Measurements from ENCODE around the gene TRIM2.
A peak's percentile ranks its signal among the peaks of the same experiment; 100 is the strongest.
"Not testable (repeated sequence)": the region's sequence is repeated elsewhere in the genome, so short reads cannot be mapped to it uniquely, and the experiment has no call there.

Gene TRIM2

DNA sequence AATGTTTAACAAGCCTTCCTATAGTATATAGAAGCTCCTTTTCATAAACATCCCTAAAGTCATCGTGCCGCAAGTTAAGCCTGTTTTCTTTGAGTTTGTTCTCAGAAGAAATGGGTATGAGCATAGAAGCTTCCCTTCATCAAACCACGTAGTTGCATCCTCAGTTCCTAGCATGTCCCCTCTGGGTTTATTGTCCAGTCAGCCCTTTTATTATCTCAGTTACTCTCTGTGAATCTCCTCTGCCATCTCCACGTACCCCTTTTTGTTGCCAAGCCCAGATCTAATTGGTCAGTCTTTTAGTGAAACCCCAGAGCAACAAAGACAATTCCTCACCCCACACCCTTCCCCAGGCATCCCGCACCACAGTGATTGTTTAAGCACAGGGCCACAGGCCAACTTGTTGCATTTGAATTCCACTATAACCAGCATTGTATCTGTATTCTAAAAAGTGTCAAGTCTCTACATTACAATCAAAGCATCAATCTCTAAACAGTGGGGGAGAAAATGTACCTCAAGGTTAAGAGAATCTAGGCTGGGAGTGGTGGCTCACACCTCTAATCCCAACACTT is 12.4 kb upstream of the TRIM2 start:
- DNase-seq = peak; percentile 4

GRCh38 chr4:153197301-153197700 is 6.9 kb upstream of the TRIM2 start:
- peak; percentile 4 for DNase-seq

GRCh38 chr4:153198719-153199118 is 5.5 kb upstream of the TRIM2 start:
- peak; percentile 12 for DNase-seq

GRCh38 chr4:153203746-153204145 is 497 bp upstream of the TRIM2 start:
- DNase-seq = not testable (repeated sequence)

- DNase-seq = peak; percentile 89
Observed at GRCh38 chr4:153204728-153205648, 745 bp downstream of the TRIM2 start.

DNA sequence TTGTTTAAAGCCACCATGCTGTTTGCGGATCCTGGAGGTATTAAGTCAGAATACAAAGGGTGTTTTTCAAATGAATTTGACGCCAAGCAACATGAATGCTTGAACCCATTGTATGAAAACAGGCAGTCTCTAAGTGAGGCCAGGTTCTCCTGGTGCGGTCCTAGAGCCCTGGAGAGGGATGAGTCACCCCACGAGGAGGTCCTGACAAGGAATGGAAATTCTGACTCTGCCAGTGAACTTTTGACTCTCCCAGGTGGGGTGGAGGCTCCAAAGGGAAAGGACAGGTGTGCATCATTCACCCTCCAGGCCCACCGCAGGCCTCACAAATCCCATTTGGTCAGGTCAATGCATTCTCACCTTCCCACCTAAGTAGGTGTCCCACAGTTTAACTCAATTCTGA is 1.5 kb downstream of the TRIM2 start:
- DNase-seq = peak; percentile 92

- DNase-seq = peak; percentile 28
Observed at GRCh38 chr4:153206534-153206933, 2.3 kb downstream of the TRIM2 start.

DNA sequence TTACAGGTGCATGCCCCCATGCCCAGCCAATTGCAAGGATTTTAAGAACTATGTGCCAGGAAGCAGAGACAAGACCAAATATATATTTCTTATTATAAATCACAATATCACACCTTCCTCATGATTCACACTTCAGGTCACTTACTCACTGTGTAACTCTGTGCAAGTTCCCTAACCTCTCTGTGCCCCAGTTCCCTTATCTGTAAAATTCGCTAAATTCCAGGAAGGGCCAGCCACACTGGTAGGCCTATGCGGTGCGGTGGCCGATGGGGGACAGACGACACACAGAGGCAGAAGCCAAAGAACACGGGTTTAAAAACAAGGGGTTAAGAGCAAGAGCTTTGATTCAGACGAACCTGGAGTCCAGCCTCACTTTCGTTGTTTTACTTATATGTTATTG is 2.8 kb downstream of the TRIM2 start:
- peak; percentile 45 for DNase-seq

DNA sequence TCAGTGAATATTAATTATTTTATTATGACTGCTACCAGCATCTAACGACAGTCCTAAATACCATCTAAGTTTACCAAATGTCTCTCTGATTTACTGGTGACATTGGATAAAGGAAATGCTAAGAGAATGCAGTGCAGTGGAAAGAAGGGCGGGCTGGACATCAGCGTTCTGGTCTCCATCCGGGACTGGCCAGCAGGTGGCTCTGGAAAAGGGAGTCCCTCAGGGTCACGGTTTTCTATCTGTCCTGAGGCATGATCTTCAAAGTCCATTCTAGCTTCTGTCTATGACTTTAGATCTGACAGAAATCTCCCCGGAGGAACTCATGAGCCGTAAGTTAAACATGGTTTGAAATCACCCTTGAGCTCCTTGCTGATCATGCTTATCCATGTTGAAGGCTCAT is 3.3 kb downstream of the TRIM2 start:
- DNase-seq = peak; percentile 70

DNA sequence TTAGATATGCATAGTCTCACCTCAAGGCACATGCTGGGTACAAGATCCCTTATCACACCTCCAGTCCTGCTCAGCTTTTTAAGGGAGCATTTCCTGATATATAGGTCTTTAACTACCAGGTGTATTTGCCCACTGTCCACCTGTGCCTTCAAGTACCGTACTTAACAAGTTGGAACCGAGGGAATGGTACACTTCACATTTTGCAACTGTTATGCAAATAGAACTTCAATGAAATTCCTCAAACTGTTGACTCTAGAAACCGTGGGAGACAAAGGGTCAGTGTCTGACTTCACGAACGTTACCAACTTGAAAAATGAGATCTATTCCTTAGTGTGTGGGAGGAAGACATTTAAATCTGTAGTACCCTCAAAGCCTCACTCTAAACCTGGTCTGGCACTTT is 5.2 kb downstream of the TRIM2 start:
- peak; percentile 21 for DNase-seq

DNA sequence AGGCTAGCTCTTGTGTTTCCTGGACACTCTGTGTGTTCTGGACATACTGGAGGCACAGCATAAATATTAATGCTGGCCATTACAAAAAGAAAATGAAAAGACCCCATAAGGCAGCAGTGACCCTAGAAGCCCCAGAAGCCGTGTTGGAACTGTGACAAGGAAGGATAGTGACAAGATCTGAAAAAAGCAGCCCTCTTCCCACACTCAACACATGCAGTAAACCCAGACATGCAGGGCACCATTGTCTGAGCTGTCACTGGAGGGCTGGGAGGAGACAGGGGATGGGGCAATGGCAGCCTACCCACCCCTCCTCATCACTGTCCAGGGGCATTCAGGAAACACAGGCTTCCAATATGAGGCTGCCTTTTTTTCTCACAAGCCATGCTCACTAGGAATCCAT is 6.5 kb downstream of the TRIM2 start:
- peak; percentile 34 for DNase-seq

DNA sequence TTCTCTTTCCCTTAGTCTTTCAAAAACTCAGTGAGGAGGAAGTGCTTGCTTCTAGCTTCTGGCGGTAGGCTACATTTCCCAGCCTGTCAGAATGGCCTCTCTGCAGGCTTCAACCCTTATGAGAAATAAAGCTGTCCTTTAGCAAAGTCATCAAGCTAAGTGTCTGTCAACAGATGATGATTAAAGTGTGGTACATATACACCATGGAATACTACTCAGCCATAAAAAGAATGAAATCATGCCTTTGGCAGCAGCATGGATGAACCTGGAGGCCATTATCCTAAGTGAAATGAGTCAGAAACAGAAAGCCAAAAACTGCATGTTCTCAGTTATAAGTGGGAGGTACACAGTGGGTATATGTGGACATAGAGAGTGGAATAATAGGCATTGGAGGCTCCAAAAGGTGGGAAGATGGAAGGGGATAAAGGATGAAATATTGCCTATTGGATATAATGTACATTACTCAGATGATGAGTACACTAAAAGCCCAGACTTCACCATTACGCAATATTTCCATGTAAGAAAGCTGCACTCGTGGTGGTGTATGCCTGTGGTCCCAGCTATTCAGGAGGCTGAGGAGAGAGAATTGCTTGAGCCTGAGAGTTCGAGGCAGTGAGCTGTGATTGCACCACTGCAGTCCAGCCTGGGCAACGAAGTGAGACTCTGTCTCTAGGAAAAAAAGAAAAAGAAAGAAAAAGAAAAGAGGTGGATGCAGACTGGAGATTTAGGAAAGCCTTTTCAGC is 7.9 kb downstream of the TRIM2 start:
- peak; percentile 35 for DNase-seq

DNA sequence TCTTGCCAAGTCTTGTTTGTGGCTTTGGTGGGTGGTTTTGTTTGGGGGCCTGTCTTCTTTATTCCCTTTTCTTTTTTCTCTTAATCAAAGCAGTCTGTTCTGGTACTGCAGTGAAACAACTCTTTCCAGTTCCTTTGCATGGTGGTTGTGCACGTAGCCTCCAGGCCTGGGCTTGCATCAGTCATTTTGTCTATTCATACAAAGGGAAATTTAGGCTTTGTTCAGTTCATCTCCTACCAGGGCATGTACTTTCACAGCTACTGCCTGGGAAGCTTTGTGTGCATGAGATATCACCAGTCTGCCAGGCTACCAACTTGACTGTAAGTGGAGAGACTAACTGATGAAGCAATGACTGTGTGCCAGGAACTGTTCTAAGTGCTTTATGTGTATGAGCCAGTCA is 8.5 kb downstream of the TRIM2 start:
- peak; percentile 32 for DNase-seq

DNA sequence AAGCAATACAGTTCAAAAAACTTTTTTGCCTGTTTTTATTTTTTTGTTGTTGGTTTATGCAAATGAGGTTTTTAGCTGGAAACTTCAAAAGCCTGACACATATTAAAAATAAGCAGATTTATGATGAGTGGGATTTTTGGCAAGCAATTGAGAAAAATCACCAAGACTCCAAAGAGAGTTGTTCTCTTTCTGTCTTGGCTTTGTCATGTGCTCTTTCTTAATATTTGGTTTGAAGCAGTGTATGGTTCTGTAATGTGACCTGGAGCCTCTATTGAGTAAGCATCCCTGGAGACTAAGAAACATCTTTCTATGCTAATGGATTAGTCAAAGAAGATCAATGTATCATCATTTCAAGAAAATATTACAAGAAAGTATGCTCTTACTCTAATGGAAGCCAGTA is 11.7 kb downstream of the TRIM2 start:
- no peak for DNase-seq

GRCh38 chr4:153216546-153216945 is 12.3 kb downstream of the TRIM2 start:
- DNase-seq = no peak

GRCh38 chr4:153217440-153217839 is 13.2 kb downstream of the TRIM2 start:
- DNase-seq = no peak

DNA sequence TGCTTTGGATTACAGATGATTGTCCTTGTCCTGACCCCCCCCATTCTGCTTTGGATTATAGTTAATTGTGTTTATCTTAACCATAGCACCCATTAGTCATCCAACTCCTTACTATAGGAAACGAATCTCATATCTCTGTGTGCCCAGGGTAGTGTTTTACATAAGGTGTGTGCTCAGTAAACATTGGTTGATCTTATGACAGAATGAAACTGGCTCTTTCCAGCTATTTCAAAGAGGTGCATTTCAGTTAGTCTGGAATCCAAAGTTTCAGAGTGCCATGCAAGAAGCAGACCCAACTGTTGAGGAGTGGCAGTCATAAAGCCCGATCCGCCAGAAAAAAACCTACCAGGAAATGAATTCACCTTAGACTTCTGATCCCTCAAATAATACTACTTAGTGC is 14.7 kb downstream of the TRIM2 start:
- peak; percentile 0 for DNase-seq

DNA sequence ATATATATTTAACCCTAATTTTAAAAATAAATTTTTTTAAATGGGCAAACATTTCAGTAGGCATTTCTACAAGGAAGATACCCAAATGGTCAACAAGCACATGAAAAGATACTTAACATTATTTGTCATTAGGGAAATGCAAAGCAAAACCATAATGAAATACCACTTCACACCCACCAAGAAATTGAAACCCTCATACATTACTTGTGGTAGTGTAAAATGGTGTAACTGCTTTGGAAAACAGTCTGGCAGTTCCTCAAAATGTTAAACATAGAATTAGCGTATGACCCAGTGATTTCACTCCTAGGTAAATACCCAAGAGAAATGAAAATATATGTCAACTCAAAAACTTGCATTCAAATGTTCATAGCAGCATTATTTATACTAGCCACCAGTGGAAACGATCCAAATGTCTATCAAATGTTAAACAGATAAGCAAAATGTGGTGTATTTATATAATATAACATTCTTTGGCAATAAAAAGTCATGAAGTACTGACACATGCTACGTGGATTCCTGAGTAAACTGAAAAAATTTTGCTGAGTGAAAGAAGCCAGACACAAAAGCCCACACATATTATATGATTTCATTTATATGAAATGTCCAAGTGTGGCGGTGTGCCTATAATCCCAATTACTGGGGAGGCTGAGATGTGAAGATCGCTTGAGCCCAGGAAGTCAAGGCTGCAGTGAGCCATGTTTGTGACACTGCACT is 16.6 kb downstream of the TRIM2 start:
- DNase-seq = no peak

GRCh38 chr4:153221783-153222706 is 17.8 kb downstream of the TRIM2 start:
- peak; percentile 92 for DNase-seq

DNA sequence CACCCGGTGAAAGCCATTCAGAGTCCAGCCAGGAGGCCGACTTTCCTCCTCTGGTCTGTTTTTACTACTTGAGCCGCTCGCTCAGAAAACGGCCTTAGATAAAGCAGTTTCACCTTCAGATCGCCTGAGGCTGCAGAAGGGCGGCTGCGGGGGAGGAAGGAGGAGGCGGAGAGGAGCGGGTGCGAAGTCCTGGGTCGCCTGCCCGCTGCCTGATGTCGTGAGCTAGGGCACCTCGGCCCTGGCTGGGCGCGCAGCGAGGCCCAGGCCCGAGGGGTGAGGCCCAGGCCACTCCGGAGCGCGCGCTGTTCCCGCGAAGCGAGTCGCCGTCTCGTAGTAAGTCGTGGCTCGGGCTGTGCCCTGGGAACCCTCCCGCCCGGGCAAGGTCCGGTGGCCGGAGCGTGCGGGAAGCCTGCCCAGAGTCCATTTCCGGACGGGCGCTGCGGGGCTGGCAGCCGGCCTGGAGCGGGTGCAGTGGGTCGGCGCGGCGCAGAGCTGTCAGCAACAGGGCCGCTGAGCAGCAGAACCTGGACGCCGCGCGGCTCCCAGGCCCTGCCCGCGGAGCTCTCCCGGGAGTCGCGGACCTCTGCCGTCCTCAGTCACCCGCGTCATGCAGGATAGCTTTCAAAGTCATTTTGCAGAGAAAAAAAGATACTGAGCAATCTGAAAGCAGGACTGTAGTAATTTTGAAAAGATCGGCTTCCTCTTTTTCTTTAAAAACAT is 18.6 kb downstream of the TRIM2 start:
- DNase-seq = peak; percentile 81

DNA sequence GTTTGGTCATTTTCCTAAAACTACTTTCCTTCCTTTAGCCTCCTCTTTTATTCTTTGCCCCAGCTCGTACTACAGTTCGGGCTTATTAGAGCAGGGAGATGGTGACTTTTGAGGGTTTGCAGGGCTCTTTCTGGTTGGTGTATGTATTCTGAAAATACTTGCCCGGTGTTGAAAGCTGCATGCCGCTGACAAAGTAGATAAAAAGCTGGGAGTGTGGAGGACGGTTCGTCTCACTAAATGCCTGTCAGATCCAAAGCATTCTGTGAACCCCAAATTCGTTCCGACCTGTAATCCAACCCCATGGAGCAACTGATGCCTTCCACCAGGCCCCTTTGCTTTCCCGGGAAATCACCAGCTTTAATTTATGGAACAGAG is 19.2 kb downstream of the TRIM2 start:
- DNase-seq = peak; percentile 35
